GM12873 (cell line): ENCODE data around the gene ABHD6.

Source experiments
- CTCF ChIP-seq: IDR thresholded peaks from 2 replicates; pipeline ENCODE4 v1.5.1; 2012; ENCODE audit warnings: low read depth, mild to moderate bottlenecking, moderate library complexity, low read length, control low read depth; ENCODE audit not compliant: insufficient read depth; ENCODE audit errors: missing control alignments

Gene ABHD6

GRCh38 chr3:58249358-58250092 lies 11.9 kb downstream of the ABHD6 start:
- no peak for TF ChIP-seq CTCF

GRCh38 chr3:58250093-58250707 lies 12.6 kb downstream of the ABHD6 start:
- TF ChIP-seq CTCF, result no peak

GRCh38 chr3:58251631-58252035 lies 14.0 kb downstream of the ABHD6 start:
- TF ChIP-seq CTCF, result no peak

GRCh38 chr3:58254144-58254543 lies 16.6 kb downstream of the ABHD6 start:
- TF ChIP-seq CTCF, result no peak

GRCh38 chr3:58256061-58256460 lies 18.5 kb downstream of the ABHD6 start:
- no peak for TF ChIP-seq CTCF

GRCh38 chr3:58256511-58256910 lies 18.9 kb downstream of the ABHD6 start:
- TF ChIP-seq CTCF, result no peak

- no peak for TF ChIP-seq CTCF
These were observed 20.9 kb downstream of the ABHD6 start for GRCh38 chr3:58258392-58259055.
